G401.6 (cell line): ENCODE results near the gene METTL16.
"Not testable (repeated sequence)": the region's sequence is repeated elsewhere in the genome, so short reads cannot be mapped to it uniquely, and the experiment has no call there.

Experiments used
- FAIRE-seq: peaks from 2 replicates; lab custom pipeline; 2012; peaks lifted over from hg19 to GRCh38; lab: Jason Lieb, UNC

METTL16 gene

GRCh38 chr17:2450016-2450650, 61.6 kb downstream of the METTL16 start:
- FAIRE-seq, result peak; percentile 42

- FAIRE-seq, result no peak
Measured at GRCh38 chr17:2449486-2449885, 62.2 kb downstream of the METTL16 start.

- FAIRE-seq, result not testable (repeated sequence)
Measured at GRCh38 chr17:2447479-2447878, 64.2 kb downstream of the METTL16 start.

GRCh38 chr17:2445638-2446037, 66.0 kb downstream of the METTL16 start:
- peak; percentile 55 for FAIRE-seq

GRCh38 chr17:2444382-2444781, 67.3 kb downstream of the METTL16 start:
- FAIRE-seq, result no peak

GRCh38 chr17:2442166-2442565, 69.5 kb downstream of the METTL16 start:
- FAIRE-seq, result no peak

GRCh38 chr17:2440930-2441329, 70.8 kb downstream of the METTL16 start:
- FAIRE-seq, result no peak

- not testable (repeated sequence) for FAIRE-seq
Measured at GRCh38 chr17:2439997-2440396, 71.7 kb downstream of the METTL16 start.

GRCh38 chr17:2438823-2439222, 72.9 kb downstream of the METTL16 start:
- FAIRE-seq, result no peak

- no peak for FAIRE-seq
Measured at GRCh38 chr17:2436316-2436905, 75.3 kb downstream of the METTL16 start.

- no peak for FAIRE-seq
Measured at GRCh38 chr17:2435862-2436261, 75.8 kb downstream of the METTL16 start.

GRCh38 chr17:2435181-2435741, 76.4 kb downstream of the METTL16 start:
- no peak for FAIRE-seq

- FAIRE-seq, result no peak
Measured at GRCh38 chr17:2433696-2434095, 78.0 kb downstream of the METTL16 start.

- no peak for FAIRE-seq
Measured at GRCh38 chr17:2427910-2428309, 83.8 kb downstream of the METTL16 start.

GRCh38 chr17:2427215-2427614, 84.5 kb downstream of the METTL16 start:
- FAIRE-seq, result no peak

- FAIRE-seq, result no peak
Measured at GRCh38 chr17:2423271-2423670, 88.4 kb downstream of the METTL16 start.

- no peak for FAIRE-seq
Measured at GRCh38 chr17:2421315-2422147, 90.2 kb downstream of the METTL16 start.

GRCh38 chr17:2420176-2420575, 91.5 kb downstream of the METTL16 start:
- FAIRE-seq, result no peak

- FAIRE-seq, result no peak
Measured at GRCh38 chr17:2419486-2419885, 92.2 kb downstream of the METTL16 start.

GRCh38 chr17:2418572-2418971, 93.1 kb downstream of the METTL16 start:
- no peak for FAIRE-seq

- peak; percentile 98 for FAIRE-seq
Measured at GRCh38 chr17:2416010-2416734, 95.5 kb downstream of the METTL16 start.

GRCh38 chr17:2415081-2415480, 96.6 kb downstream of the METTL16 start:
- FAIRE-seq, result no peak
